MM.1S (cell line): ENCODE data around the gene OASL.

Source experiments
- EZH2 ChIP-seq: fragments of 300-600 bp; sonication (generic); optimal IDR thresholded peaks from 2 replicates; pipeline ENCODE3; 2017; ENCODE audit warnings: low read depth, mild to moderate bottlenecking, antibody characterized with exemption, low read length, mixed read lengths
- EZH2phosphoT487 ChIP-seq: fragments of 300-600 bp; sonication (generic); IDR thresholded peaks from 2 replicates; pipeline ENCODE4 v1.6.1; 2018; ENCODE audit warnings: antibody characterized with exemption, low read length
- TF ChIP-seq, protein P1 (sequence below): fragments of 300-600 bp; sonication (generic); IDR thresholded peaks from 2 replicates; pipeline ENCODE4 v1.5.1; 2016; ENCODE audit warnings: antibody characterized with exemption, low read length, mixed read lengths

DNA sequence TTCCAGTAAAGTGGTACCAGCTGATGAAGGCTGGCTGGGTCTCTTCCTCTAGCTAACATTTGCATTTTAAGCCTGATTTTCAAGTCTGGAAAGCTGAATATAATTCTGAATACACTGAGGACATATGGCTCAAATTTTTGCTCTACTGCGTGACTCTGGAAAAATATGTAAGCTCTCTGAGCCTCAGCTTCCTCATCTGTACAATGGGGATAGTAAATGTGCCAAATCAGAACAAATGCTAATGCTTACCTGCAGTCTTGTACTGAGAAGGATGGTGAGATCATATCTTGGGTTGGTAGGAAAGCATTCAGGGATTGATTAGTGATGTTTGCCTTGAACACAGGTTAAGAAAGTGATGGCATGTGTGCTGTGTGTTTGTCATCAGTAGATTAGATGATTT lies 46.1 kb downstream of the OASL start:
- TF ChIP-seq, protein P1, sequence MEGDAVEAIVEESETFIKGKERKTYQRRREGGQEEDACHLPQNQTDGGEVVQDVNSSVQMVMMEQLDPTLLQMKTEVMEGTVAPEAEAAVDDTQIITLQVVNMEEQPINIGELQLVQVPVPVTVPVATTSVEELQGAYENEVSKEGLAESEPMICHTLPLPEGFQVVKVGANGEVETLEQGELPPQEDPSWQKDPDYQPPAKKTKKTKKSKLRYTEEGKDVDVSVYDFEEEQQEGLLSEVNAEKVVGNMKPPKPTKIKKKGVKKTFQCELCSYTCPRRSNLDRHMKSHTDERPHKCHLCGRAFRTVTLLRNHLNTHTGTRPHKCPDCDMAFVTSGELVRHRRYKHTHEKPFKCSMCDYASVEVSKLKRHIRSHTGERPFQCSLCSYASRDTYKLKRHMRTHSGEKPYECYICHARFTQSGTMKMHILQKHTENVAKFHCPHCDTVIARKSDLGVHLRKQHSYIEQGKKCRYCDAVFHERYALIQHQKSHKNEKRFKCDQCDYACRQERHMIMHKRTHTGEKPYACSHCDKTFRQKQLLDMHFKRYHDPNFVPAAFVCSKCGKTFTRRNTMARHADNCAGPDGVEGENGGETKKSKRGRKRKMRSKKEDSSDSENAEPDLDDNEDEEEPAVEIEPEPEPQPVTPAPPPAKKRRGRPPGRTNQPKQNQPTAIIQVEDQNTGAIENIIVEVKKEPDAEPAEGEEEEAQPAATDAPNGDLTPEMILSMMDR, result no peak
- TF ChIP-seq EZH2 (no peak), EZH2phosphoT487 (no peak)
